HepG2 (cell line): ENCODE results near the gene SORBS2. TPM values are rescaled to one million over a fixed set of nuclear protein-coding genes. Genes with fewer than 3 reads are reported as not detected.
A peak's percentile ranks its signal among the peaks of the same experiment; 100 is the strongest.

Experiments
- ARNT2 ChIP-seq: sonication (generic); formaldehyde crosslinking; IDR thresholded peaks from 2 replicates; pipeline ENCODE4 v1.8.0; 2022; ENCODE audit warnings: mild to moderate bottlenecking, low read depth, missing genetic modification reagents, moderate library complexity
- GATAD2A ChIP-seq: IDR thresholded peaks from 2 replicates; pipeline ENCODE4 v1.6.1; 2016
- GMEB1 ChIP-seq: sonication (generic); formaldehyde crosslinking; IDR thresholded peaks from 2 replicates; pipeline ENCODE4 v1.5.1; 2020; ENCODE audit warnings: missing genetic modification reagents, mild to moderate bottlenecking, borderline replicate concordance
- HOXA3 ChIP-seq: sonication (generic); formaldehyde crosslinking; IDR thresholded peaks from 2 replicates; pipeline ENCODE4 v1.5.0; 2020; ENCODE audit warnings: missing genetic modification reagents
- JUN ChIP-seq: sonication (generic); formaldehyde crosslinking; IDR thresholded peaks from 2 replicates; pipeline ENCODE4 v1.4.0; 2020; ENCODE audit warnings: mild to moderate bottlenecking, missing genetic modification reagents
- MED1 ChIP-seq: sonication (generic); formaldehyde crosslinking; IDR thresholded peaks from 2 replicates; pipeline ENCODE4 v1.4.0; 2020; ENCODE audit warnings: missing genetic modification reagents
- NCOA2 ChIP-seq: sonication (generic); formaldehyde crosslinking; IDR thresholded peaks from 2 replicates; pipeline ENCODE4 v1.8.0; 2022; ENCODE audit warnings: inconsistent platforms
- SALL1 ChIP-seq: sonication (generic); formaldehyde crosslinking; IDR thresholded peaks from 2 replicates; pipeline ENCODE4 v1.8.0; 2022; ENCODE audit warnings: mild to moderate bottlenecking, missing genetic modification reagents
- SIX4 ChIP-seq: sonication (generic); formaldehyde crosslinking; IDR thresholded peaks from 2 replicates; pipeline ENCODE4 v1.4.0; 2020; ENCODE audit warnings: missing genetic modification reagents
- TEAD3 ChIP-seq: optimal IDR thresholded peaks from 2 replicates; pipeline ENCODE3; 2016; ENCODE audit warnings: borderline replicate concordance
- THYN1 ChIP-seq: sonication (generic); formaldehyde crosslinking; IDR thresholded peaks from 2 replicates; pipeline ENCODE4 v1.8.1; 2023; ENCODE audit warnings: low read depth, mild to moderate bottlenecking, moderate library complexity, missing genetic modification reagents, borderline replicate concordance
- ZNF160 ChIP-seq: sonication (generic); formaldehyde crosslinking; IDR thresholded peaks from 2 replicates; pipeline ENCODE4 v1.8.0; 2022; ENCODE audit warnings: mild to moderate bottlenecking, inconsistent platforms, missing genetic modification reagents
- ZNF451 ChIP-seq: sonication (generic); formaldehyde crosslinking; IDR thresholded peaks from 2 replicates; pipeline ENCODE4 v1.5.0; 2020; ENCODE audit warnings: mild to moderate bottlenecking, missing genetic modification reagents
- ZSCAN20 ChIP-seq: sonication (generic); formaldehyde crosslinking; IDR thresholded peaks from 2 replicates; pipeline ENCODE4 v1.4.0; 2020; ENCODE audit warnings: missing genetic modification reagents, mild to moderate bottlenecking, borderline replicate concordance
- ZSCAN30 ChIP-seq: sonication (generic); formaldehyde crosslinking; IDR thresholded peaks from 2 replicates; pipeline ENCODE4 v1.5.0; 2020; ENCODE audit warnings: mild to moderate bottlenecking, missing genetic modification reagents
- polyA plus RNA-seq, 8 experiments: library from polyadenylated mRNA; depleted of rRNA in 3 of 8; stranded (reverse) in 7 of 8; unstranded in 1 of 8; fragments of >200 nt; fragmentation: Illumina TruSeq in 4 of 8; extraction: Trizol in 4 of 8; gene quantifications; 2 replicates each; pipeline versions ENCODE4 v1.2.1 to v1.2.3, GENCODE V29; 2011 to 2016; ENCODE audit warnings: low read depth in 4 of 8, missing spikeins in 1 of 8, mixed read lengths in 1 of 8; ENCODE audit not compliant: insufficient read depth in 1 of 8
- total RNA-seq, 5 experiments: library from RNA; depleted of rRNA; stranded (reverse); fragments of >200 nt; fragmentation: Illumina TruSeq; extraction: Trizol; gene quantifications; 2 replicates each; pipeline ENCODE4 v1.2.3, GENCODE V29; 2016; ENCODE audit warnings: low read depth in 1 of 5
- TF ChIP-seq, protein P1 (sequence below): sonication (generic); formaldehyde crosslinking; IDR thresholded peaks from 2 replicates; pipeline ENCODE4 v1.4.0; 2020; ENCODE audit warnings: mild to moderate bottlenecking, missing genetic modification reagents
- TF ChIP-seq, protein P2 (sequence below): sonication (generic); formaldehyde crosslinking; conservative IDR thresholded peaks from 2 replicates; pipeline ENCODE4 v1.5.0; 2020; ENCODE audit warnings: missing genetic modification reagents
- TF ChIP-seq, protein P3 (sequence below): IDR thresholded peaks from 2 replicates; pipeline ENCODE4 v1.4.0; 2020; ENCODE audit warnings: mild to moderate bottlenecking, missing genetic modification reagents

SORBS2 gene
- total and polyA plus RNA-seq, 2 of the 13 experiments (the other 11 are each of a cell fraction or from before 2014, with no cell fraction given) = 25.0 to 80.5 TPM

DNA sequence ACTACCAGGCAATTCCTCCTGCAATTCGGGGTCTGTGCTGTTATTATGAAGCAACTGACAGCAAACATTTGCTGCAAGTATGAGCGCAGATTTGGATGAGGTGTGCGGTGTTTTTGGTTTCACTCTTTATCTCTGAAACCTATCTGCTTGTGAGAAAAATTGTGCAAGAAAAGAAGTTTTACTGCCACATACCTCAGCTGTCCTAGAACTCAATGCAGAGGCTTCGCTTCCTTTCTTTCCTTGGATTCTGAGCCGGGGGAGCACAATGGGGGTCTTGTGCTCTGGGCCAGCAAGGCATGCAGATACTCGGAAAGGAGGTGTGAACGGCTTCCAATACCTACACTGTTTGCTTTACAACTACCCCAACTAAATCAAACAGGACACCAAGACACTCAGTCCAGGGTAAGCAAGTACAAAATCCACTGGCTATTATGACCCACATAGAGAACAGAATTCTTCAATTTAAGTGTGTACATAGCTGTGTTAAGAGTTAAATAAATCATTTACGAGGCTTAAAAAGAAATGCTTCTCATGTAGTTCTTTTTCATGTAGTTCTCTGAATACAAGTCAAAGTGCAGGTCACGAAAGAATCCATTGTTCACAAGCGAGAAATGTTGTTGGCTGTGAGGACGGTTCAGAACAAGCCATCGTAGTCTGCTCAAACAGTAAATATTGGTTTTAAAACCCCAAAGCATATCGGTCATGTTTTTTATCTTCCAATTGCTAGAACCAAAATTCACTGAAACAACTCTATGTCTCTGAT lies 1.1 kb downstream of the SORBS2 start (continued):
- TF ChIP-seq SALL1 (CRISPR knock-in tag) = peak; percentile 90
- peak; percentile 77; the same call in 1 of the 2 replicates for TF ChIP-seq ZSCAN20
- TF ChIP-seq, protein P1, sequence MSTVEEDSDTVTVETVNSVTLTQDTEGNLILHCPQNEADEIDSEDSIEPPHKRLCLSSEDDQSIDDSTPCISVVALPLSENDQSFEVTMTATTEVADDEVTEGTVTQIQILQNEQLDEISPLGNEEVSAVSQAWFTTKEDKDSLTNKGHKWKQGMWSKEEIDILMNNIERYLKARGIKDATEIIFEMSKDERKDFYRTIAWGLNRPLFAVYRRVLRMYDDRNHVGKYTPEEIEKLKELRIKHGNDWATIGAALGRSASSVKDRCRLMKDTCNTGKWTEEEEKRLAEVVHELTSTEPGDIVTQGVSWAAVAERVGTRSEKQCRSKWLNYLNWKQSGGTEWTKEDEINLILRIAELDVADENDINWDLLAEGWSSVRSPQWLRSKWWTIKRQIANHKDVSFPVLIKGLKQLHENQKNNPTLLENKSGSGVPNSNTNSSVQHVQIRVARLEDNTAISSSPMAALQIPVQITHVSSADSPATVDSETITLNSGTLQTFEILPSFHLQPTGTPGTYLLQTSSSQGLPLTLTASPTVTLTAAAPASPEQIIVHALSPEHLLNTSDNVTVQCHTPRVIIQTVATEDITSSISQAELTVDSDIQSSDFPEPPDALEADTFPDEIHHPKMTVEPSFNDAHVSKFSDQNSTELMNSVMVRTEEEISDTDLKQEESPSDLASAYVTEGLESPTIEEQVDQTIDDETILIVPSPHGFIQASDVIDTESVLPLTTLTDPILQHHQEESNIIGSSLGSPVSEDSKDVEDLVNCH (CRISPR knock-in tag) = no peak
- peak; percentile 70 for TF ChIP-seq GATAD2A (CRISPR knock-in tag)
- peak; percentile 82 for TF ChIP-seq MED1 (CRISPR knock-in tag)
- TF ChIP-seq NCOA2 (CRISPR knock-in tag) = peak; percentile 90
- no peak for TF ChIP-seq ARNT2 (CRISPR knock-in tag)
- TF ChIP-seq, protein P2, sequence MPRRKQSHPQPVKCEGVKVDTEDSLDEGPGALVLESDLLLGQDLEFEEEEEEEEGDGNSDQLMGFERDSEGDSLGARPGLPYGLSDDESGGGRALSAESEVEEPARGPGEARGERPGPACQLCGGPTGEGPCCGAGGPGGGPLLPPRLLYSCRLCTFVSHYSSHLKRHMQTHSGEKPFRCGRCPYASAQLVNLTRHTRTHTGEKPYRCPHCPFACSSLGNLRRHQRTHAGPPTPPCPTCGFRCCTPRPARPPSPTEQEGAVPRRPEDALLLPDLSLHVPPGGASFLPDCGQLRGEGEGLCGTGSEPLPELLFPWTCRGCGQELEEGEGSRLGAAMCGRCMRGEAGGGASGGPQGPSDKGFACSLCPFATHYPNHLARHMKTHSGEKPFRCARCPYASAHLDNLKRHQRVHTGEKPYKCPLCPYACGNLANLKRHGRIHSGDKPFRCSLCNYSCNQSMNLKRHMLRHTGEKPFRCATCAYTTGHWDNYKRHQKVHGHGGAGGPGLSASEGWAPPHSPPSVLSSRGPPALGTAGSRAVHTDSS (CRISPR knock-in tag) = no peak
- no peak for TF ChIP-seq JUN (CRISPR knock-in tag)
- no peak for TF ChIP-seq THYN1 (CRISPR knock-in tag)
- 0 out of 2 replicates have a peak, but pooled peaks have one; percentile 30 for TF ChIP-seq ZSCAN30
- TF ChIP-seq, protein P3, sequence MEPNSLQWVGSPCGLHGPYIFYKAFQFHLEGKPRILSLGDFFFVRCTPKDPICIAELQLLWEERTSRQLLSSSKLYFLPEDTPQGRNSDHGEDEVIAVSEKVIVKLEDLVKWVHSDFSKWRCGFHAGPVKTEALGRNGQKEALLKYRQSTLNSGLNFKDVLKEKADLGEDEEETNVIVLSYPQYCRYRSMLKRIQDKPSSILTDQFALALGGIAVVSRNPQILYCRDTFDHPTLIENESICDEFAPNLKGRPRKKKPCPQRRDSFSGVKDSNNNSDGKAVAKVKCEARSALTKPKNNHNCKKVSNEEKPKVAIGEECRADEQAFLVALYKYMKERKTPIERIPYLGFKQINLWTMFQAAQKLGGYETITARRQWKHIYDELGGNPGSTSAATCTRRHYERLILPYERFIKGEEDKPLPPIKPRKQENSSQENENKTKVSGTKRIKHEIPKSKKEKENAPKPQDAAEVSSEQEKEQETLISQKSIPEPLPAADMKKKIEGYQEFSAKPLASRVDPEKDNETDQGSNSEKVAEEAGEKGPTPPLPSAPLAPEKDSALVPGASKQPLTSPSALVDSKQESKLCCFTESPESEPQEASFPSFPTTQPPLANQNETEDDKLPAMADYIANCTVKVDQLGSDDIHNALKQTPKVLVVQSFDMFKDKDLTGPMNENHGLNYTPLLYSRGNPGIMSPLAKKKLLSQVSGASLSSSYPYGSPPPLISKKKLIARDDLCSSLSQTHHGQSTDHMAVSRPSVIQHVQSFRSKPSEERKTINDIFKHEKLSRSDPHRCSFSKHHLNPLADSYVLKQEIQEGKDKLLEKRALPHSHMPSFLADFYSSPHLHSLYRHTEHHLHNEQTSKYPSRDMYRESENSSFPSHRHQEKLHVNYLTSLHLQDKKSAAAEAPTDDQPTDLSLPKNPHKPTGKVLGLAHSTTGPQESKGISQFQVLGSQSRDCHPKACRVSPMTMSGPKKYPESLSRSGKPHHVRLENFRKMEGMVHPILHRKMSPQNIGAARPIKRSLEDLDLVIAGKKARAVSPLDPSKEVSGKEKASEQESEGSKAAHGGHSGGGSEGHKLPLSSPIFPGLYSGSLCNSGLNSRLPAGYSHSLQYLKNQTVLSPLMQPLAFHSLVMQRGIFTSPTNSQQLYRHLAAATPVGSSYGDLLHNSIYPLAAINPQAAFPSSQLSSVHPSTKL (CRISPR knock-in tag) = peak; percentile 85
- peak; percentile 46; the same call in 1 of the 2 replicates for TF ChIP-seq SIX4 (CRISPR knock-in tag)
- peak; percentile 75; the same call in 1 of the 2 replicates for TF ChIP-seq HOXA3 (CRISPR knock-in tag)
- TF ChIP-seq TEAD3 (CRISPR knock-in tag) = peak; percentile 78
- TF ChIP-seq ZNF451 (CRISPR knock-in tag) = no peak
- TF ChIP-seq GMEB1 (CRISPR knock-in tag) = no peak
- no peak for TF ChIP-seq ZNF160 (CRISPR knock-in tag)
